Ovary (tissue), 3 donors: Measurements from ENCODE around the gene MAST3.

ENCODE experiments used
- CTCF ChIP-seq, 3 donors: fragments of 450-650 bp in 2 of 3; fragments of 200-600 bp in 1 of 3; IDR thresholded peaks; one replicate each; pipeline versions ENCODE4 v1.5.1 to v1.8.0; 2016 to 2022; ENCODE audit warnings: antibody characterized with exemption in 3 of 3, mild to moderate bottlenecking in 1 of 3
- EP300 ChIP-seq: sonication (generic); formaldehyde crosslinking; IDR thresholded peaks from one replicate; pipeline ENCODE4 v1.6.1; 2017; ENCODE audit warnings: antibody characterized with exemption
- POLR2A ChIP-seq: fragments of 450-650 bp; IDR thresholded peaks from one replicate; pipeline ENCODE4 v1.6.1; 2017; ENCODE audit warnings: antibody characterized with exemption, mild to moderate bottlenecking, moderate library complexity
- donor health status: DM: no; HTN: no; CAD: no.

DNA sequence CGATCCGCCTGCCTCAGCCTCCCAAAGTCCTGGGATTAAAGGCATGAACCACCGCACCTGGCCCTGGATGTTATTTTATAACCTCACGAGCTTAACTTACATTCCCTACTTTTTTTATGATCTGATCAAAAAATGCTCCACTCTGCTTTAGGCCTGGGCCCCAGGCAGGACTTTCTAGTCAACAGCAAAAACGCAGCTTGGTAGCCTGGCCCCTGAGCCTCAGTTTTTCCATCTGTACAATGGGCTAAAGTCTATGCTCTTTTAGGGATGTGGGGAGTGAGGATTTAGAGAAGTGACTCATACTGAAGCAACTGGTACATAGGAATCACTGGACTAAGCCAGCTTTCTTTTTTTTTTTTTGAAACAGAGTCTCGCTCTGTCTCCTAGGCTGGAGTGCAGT lies 43.5 kb downstream of the MAST3 start:
- TF ChIP-seq CTCF (IDR thresholded peaks at IDR 0.05) (no peak), POLR2A (no peak), EP300 (no peak)
